SK-N-SH treated with all-trans-retinoic acid at 6 μM for 48 hours (cell line): ENCODE data around the gene SRM.

ENCODE experiments used
- SNAI2 ChIP-seq: fragments of 250-450 bp; sonication (Bioruptor Pico); IDR thresholded peaks from 2 replicates; pipeline ENCODE4 v1.5.0; 2020; ENCODE audit warnings: mild to moderate bottlenecking, moderate library complexity
- TOX ChIP-seq: fragments of 250-450 bp; sonication (Bioruptor Pico); IDR thresholded peaks from 2 replicates; pipeline ENCODE4 v1.8.0; 2021; ENCODE audit warnings: mild to moderate bottlenecking, moderate library complexity, borderline replicate concordance
- ZFP3 ChIP-seq: fragments of 250-450 bp; sonication (Bioruptor Pico); IDR thresholded peaks from 2 replicates; pipeline ENCODE4 v1.5.0; 2020; ENCODE audit warnings: mild to moderate bottlenecking, moderate library complexity
- TF ChIP-seq, protein P1 (sequence below): fragments of 250-450 bp; sonication (Bioruptor Pico); IDR thresholded peaks from 2 replicates; pipeline ENCODE4 v1.5.0; 2020; ENCODE audit warnings: mild to moderate bottlenecking, moderate library complexity
- TF ChIP-seq, protein P2 (sequence below): fragments of 250-450 bp; sonication (Bioruptor Pico); IDR thresholded peaks from 2 replicates; pipeline ENCODE4 v1.8.0; 2020; ENCODE audit warnings: mild to moderate bottlenecking, moderate library complexity, borderline replicate concordance

DNA sequence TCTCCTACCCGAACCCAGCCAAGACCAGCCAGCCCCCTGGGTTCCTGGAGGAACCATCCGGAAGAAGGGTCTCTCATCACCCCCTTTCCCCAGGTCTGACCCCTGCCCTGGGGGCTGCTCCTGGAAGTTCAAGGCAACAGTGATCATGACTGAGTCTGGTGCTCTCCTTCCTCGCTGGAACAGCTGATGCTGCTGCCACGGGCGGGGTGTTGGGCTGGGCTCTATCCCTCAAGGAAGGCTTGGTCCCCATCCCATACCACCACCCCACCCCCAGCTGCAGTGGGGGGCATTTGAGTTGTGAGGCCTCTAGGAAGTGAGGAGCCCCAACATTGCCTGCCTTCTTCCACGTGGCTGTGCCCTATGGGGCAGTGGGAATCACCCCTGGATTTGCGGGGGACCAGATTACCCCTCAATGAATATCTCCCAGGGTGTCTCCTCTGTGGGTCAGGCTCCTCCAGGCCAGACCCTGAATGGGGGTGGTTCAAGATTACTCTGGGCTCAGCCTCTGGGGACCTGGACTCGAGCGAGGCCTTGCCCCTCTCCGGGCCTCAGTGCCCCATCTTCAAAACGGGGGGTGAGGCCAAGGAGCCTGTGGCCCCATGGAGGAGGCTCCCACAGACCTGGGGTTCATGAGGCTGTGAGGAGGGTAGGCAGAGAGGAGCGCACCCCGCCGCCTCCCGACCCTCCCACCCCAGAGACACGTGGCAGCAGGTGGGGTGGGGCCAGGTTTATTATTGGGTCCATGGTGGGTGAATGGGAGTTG, 15.6 kb downstream of the SRM start:
- TF ChIP-seq SNAI2 (CRISPR knock-in tag) (no peak), ZFP3 (CRISPR knock-in tag) (no peak), TOX (CRISPR knock-in tag) (no peak)
- TF ChIP-seq, protein P1, sequence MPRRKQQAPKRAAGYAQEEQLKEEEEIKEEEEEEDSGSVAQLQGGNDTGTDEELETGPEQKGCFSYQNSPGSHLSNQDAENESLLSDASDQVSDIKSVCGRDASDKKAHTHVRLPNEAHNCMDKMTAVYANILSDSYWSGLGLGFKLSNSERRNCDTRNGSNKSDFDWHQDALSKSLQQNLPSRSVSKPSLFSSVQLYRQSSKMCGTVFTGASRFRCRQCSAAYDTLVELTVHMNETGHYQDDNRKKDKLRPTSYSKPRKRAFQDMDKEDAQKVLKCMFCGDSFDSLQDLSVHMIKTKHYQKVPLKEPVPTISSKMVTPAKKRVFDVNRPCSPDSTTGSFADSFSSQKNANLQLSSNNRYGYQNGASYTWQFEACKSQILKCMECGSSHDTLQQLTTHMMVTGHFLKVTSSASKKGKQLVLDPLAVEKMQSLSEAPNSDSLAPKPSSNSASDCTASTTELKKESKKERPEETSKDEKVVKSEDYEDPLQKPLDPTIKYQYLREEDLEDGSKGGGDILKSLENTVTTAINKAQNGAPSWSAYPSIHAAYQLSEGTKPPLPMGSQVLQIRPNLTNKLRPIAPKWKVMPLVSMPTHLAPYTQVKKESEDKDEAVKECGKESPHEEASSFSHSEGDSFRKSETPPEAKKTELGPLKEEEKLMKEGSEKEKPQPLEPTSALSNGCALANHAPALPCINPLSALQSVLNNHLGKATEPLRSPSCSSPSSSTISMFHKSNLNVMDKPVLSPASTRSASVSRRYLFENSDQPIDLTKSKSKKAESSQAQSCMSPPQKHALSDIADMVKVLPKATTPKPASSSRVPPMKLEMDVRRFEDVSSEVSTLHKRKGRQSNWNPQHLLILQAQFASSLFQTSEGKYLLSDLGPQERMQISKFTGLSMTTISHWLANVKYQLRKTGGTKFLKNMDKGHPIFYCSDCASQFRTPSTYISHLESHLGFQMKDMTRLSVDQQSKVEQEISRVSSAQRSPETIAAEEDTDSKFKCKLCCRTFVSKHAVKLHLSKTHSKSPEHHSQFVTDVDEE: no peak
- TF ChIP-seq, protein P2, sequence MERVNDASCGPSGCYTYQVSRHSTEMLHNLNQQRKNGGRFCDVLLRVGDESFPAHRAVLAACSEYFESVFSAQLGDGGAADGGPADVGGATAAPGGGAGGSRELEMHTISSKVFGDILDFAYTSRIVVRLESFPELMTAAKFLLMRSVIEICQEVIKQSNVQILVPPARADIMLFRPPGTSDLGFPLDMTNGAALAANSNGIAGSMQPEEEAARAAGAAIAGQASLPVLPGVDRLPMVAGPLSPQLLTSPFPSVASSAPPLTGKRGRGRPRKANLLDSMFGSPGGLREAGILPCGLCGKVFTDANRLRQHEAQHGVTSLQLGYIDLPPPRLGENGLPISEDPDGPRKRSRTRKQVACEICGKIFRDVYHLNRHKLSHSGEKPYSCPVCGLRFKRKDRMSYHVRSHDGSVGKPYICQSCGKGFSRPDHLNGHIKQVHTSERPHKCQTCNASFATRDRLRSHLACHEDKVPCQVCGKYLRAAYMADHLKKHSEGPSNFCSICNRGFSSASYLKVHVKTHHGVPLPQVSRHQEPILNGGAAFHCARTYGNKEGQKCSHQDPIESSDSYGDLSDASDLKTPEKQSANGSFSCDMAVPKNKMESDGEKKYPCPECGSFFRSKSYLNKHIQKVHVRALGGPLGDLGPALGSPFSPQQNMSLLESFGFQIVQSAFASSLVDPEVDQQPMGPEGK: no peak
